H9 (cell line): ENCODE data around the gene TLN1. TPM values are rescaled to one million over a fixed set of nuclear protein-coding genes. Genes with fewer than 3 reads are reported as not detected.

ENCODE experiments used
- DNase-seq: peaks from one replicate; pipeline ENCODE4 v3.0.0-alpha.2; 2017
- H2AFZ ChIP-seq: one replicate; pipeline ENCODE4 v1.6.1; 2013; ENCODE audit warnings: mild to moderate bottlenecking, low read length, control low read depth, moderate library complexity
- H2AK5ac ChIP-seq: 2 replicates; pipeline ENCODE4 v1.6.1; 2013; ENCODE audit warnings: low read length, control low read depth, mixed read lengths; ENCODE audit not compliant: insufficient read length
- H2BK120ac ChIP-seq: one replicate; pipeline ENCODE4 v1.6.1; 2013; ENCODE audit warnings: low read depth, mild to moderate bottlenecking, low read length, control low read depth, inconsistent platforms; ENCODE audit not compliant: poor library complexity, severe bottlenecking
- H2BK12ac ChIP-seq: 2 replicates; pipeline ENCODE4 v1.6.1; 2013; ENCODE audit warnings: low read length, control low read depth, mixed read lengths, low read depth; ENCODE audit not compliant: insufficient read length
- H2BK15ac ChIP-seq: 2 replicates; pipeline ENCODE4 v1.6.1; 2013; ENCODE audit warnings: low read depth, low read length, control low read depth
- H2BK20ac ChIP-seq: one replicate; pipeline ENCODE4 v1.6.1; 2013; ENCODE audit warnings: low read depth, mild to moderate bottlenecking, low read length, control low read depth, inconsistent platforms; ENCODE audit not compliant: poor library complexity, severe bottlenecking
- H2BK5ac ChIP-seq: 2 replicates; pipeline ENCODE4 v1.6.1; 2013; ENCODE audit warnings: low read length, control low read depth, mixed read lengths; ENCODE audit not compliant: insufficient read length
- H3K14ac ChIP-seq: 2 replicates; pipeline ENCODE4 v1.6.1; 2013; ENCODE audit warnings: low read length, control low read depth; ENCODE audit not compliant: insufficient read depth
- H3K18ac ChIP-seq: 2 replicates; pipeline ENCODE4 v1.6.1; 2013; ENCODE audit warnings: low read depth, mild to moderate bottlenecking, mixed read lengths, low read length, control low read depth; ENCODE audit not compliant: insufficient read length
- H3K23ac ChIP-seq: 2 replicates; pipeline ENCODE4 v1.6.1; 2013; ENCODE audit warnings: low read length, control low read depth, mixed read lengths, low read depth; ENCODE audit not compliant: insufficient read length
- H3K23me2 ChIP-seq: 2 replicates; pipeline ENCODE4 v1.6.1; 2013; ENCODE audit warnings: low read depth, mild to moderate bottlenecking, mixed read lengths, low read length, control low read depth; ENCODE audit not compliant: insufficient read length, poor library complexity, severe bottlenecking
- H3K27ac ChIP-seq: 2 replicates; pipeline ENCODE4 v1.5.1; 2013; ENCODE audit warnings: low read length, control low read depth, mixed read lengths, low read depth; ENCODE audit not compliant: insufficient read length
- H3K27me3 ChIP-seq: 2 replicates; pipeline ENCODE4 v1.6.1; 2013; ENCODE audit warnings: low read length, control low read depth, inconsistent platforms; ENCODE audit not compliant: insufficient read depth
- H3K4ac ChIP-seq: 2 replicates; pipeline ENCODE4 v1.6.1; 2013; ENCODE audit warnings: low read depth, mild to moderate bottlenecking, control low read depth, inconsistent platforms, low read length, moderate library complexity
- H3K4me1 ChIP-seq: 2 replicates; pipeline ENCODE4 v1.6.1; 2013; ENCODE audit warnings: low read length, control low read depth, inconsistent platforms; ENCODE audit not compliant: insufficient read depth
- H3K4me2 ChIP-seq: 2 replicates; pipeline ENCODE4 v1.6.1; 2013; ENCODE audit warnings: low read length, control low read depth, mixed read lengths; ENCODE audit not compliant: insufficient read length, insufficient read depth
- H3K56ac ChIP-seq: 2 replicates; pipeline ENCODE4 v1.6.1; 2013; ENCODE audit warnings: low read depth, mild to moderate bottlenecking, mixed read lengths, low read length, control low read depth; ENCODE audit not compliant: insufficient read length
- H3K79me1 ChIP-seq: 2 replicates; pipeline ENCODE4 v1.6.1; 2013; ENCODE audit warnings: low read depth, mild to moderate bottlenecking, moderate library complexity, low read length, control low read depth, inconsistent platforms; ENCODE audit not compliant: insufficient read depth, poor library complexity, severe bottlenecking
- H3K79me2 ChIP-seq: 2 replicates; pipeline ENCODE4 v1.6.1; 2013; ENCODE audit warnings: low read length, control low read depth, inconsistent platforms; ENCODE audit not compliant: insufficient read depth
- H3K9ac ChIP-seq: 2 replicates; pipeline ENCODE4 v1.6.1; 2013; ENCODE audit warnings: low read length, control low read depth, mixed read lengths; ENCODE audit not compliant: insufficient read length; ENCODE audit errors: extremely low read depth
- H3K9me3 ChIP-seq: one replicate; pipeline ENCODE4 v1.6.1; 2013; ENCODE audit warnings: low read depth, low read length, inconsistent platforms; ENCODE audit not compliant: control insufficient read depth
- H3T11ph ChIP-seq: one replicate; pipeline ENCODE4 v1.6.1; 2013; ENCODE audit warnings: mild to moderate bottlenecking, low read length, control low read depth, inconsistent platforms
- H4K20me1 ChIP-seq: one replicate; pipeline ENCODE4 v1.6.1; 2013; ENCODE audit not compliant: control insufficient read depth, insufficient read length, insufficient read depth
- H4K5ac ChIP-seq: 2 replicates; pipeline ENCODE4 v1.6.1; 2013; ENCODE audit warnings: low read depth, mild to moderate bottlenecking, mixed read lengths, low read length, control low read depth; ENCODE audit not compliant: insufficient read length
- H4K8ac ChIP-seq: replicated peaks from 2 replicates; pipeline ENCODE4 v1.6.1; 2013; ENCODE audit warnings: low read length, control low read depth, mixed read lengths, low read depth; ENCODE audit not compliant: insufficient read length
- H4K91ac ChIP-seq: 2 replicates; pipeline ENCODE4 v1.6.1; 2013; ENCODE audit warnings: low read depth, mild to moderate bottlenecking, moderate library complexity, mixed read lengths, low read length, control low read depth; ENCODE audit not compliant: insufficient read length
- H3K27ac Mint-ChIP-seq, 3 experiments: 2 replicates in 2 of 3; 3 replicates in 1 of 3; pipeline ENCODE4 v1.8.0; 2020 to 2021; ENCODE audit warnings: mixed read lengths in 3 of 3, mild to moderate bottlenecking in 1 of 3, moderate library complexity in 1 of 3
- H3K27me3 Mint-ChIP-seq: 2 replicates; pipeline ENCODE4 v1.8.0; 2021; ENCODE audit warnings: low read depth, mild to moderate bottlenecking, moderate library complexity, mixed read lengths
- H3K36me3 Mint-ChIP-seq, 3 experiments: 2 replicates in 2 of 3; 3 replicates in 1 of 3; pipeline ENCODE4 v1.8.0; 2020 to 2021; ENCODE audit warnings: low read depth in 3 of 3, mixed read lengths in 3 of 3; ENCODE audit not compliant: insufficient read depth in 1 of 3
- H3K4me1 Mint-ChIP-seq, 2 experiments: 2 replicates each; pipeline ENCODE4 v1.8.0; 2020; ENCODE audit warnings: mixed read lengths in 2 of 2
- H3K4me3 Mint-ChIP-seq, 2 experiments: 2 replicates in 1 of 2; 3 replicates in 1 of 2; pipeline ENCODE4 v1.8.0; 2020 to 2021; ENCODE audit warnings: mild to moderate bottlenecking in 2 of 2, mixed read lengths in 2 of 2, moderate library complexity in 1 of 2
- H3K9me3 Mint-ChIP-seq, 2 experiments: 2 replicates in 1 of 2; 3 replicates in 1 of 2; pipeline ENCODE4 v1.8.0; 2020; ENCODE audit warnings: mild to moderate bottlenecking in 2 of 2, mixed read lengths in 2 of 2, moderate library complexity in 1 of 2
- CTCF ChIP-seq: fragments of 200-600 bp; sonication (generic); conservative IDR thresholded peaks from 3 replicates; pipeline ENCODE4 v1.8.0; 2021; ENCODE audit warnings: antibody characterized with exemption, mild to moderate bottlenecking
- WGBS: extraction: QIAGEN DNeasy Blood & Tissue Kit; methylation state at CpG from one replicate; pipeline ENCODE4 v1.1.7; 2013; ENCODE audit warnings: missing lambda C conversion rate, low lambda C conversion rate, mixed read lengths; ENCODE audit not compliant: insufficient read length; ENCODE audit errors: extremely low coverage; 5-methylcytosine and 5-hydroxymethylcytosine counted together
- total RNA-seq: library from RNA; stranded (reverse); gene quantifications from 2 replicates; pipeline ENCODE4 v1.2.1, GENCODE V29; 2021

TLN1 gene
- total RNA-seq, 1 experiment from 2014 or later, result 102 TPM

- H2BK12ac ChIP-seq, result no peak overlapping the region
- H3K79me2 ChIP-seq, result no peaks in the 10 kb centered on the region
- H3K27me3 ChIP-seq, result no peaks in the 10 kb centered on the region
- H3K23ac ChIP-seq, result no peak overlapping the region
- Mint-ChIP-seq H3K4me3 (no peak overlapping the region), H3K36me3 (no peaks in the 10 kb centered on the region; a peak in 1 of 7 replicates), H3K27me3 (no peaks in the 10 kb centered on the region), H3K9me3 (no peaks in the 10 kb centered on the region), H3K27ac (no peak overlapping the region), H3K4me1 (peaks cover 6 to 7% of the 10 kb centered on the region in 2 experiments; a peak in 3 of 4 replicates)
- H4K20me1 ChIP-seq, result no peaks in the 10 kb centered on the region
- no peak overlapping the region for H2AK5ac ChIP-seq
- no peaks in the 10 kb centered on the region for H3K23me2 ChIP-seq
- H3T11ph ChIP-seq, result no peak overlapping the region
- no peak overlapping the region for H3K4ac ChIP-seq
- H3K4me1 ChIP-seq, result no peaks in the 10 kb centered on the region
- no peak overlapping the region for H4K8ac ChIP-seq
- no CpG with 5 or more reads among the region's 1 CpG for WGBS
- no peak overlapping the region for H4K91ac ChIP-seq
- H3K56ac ChIP-seq, result no peak overlapping the region
- no peak overlapping the region for H2AFZ ChIP-seq
- no peak overlapping the region for H3K14ac ChIP-seq
- no peak for TF ChIP-seq CTCF
- H3K18ac ChIP-seq, result no peak overlapping the region
- H3K27ac ChIP-seq, result no peak overlapping the region
- no peaks in the 10 kb centered on the region for H3K79me1 ChIP-seq
- H2BK20ac ChIP-seq, result no peak overlapping the region
- no peak overlapping the region for H2BK5ac ChIP-seq
- H2BK120ac ChIP-seq, result no peak overlapping the region
- no peak overlapping the region for H2BK15ac ChIP-seq
- H3K4me2 ChIP-seq, result no peak overlapping the region
- H4K5ac ChIP-seq, result no peak overlapping the region
- DNase-seq, result no peak
- H3K9me3 ChIP-seq, result no peaks in the 10 kb centered on the region
- no peak overlapping the region for H3K9ac ChIP-seq
Measured at GRCh38 chr9:35767458-35767857, 35.5 kb upstream of the TLN1 start.
